H1 (cell line): ENCODE results near the gene OSR1. TPM values are rescaled to one million over a fixed set of nuclear protein-coding genes. Genes with fewer than 3 reads are reported as not detected.

Source experiments
- CTCF ChIA-PET: fragments of 300-600 bp; sonication (Branson Sonifier 250); formaldehyde crosslinking; loops from one replicate; lab custom pipeline; 2021; ENCODE audit not compliant: partially characterized antibody; lab: Charles Lee
- POLR2A ChIA-PET: fragments of 300-600 bp; sonication (Branson Sonifier 250); formaldehyde crosslinking; loops from one replicate; lab custom pipeline; 2021; ENCODE audit warnings: inconsistent platforms; ENCODE audit not compliant: partially characterized antibody; lab: Charles Lee
- DNase-seq, 2 experiments: peaks; one replicate each; pipeline versions ENCODE4 v3.0.0 to v3.0.0-alpha.2; 2010 to 2022; ENCODE audit warnings: low spot score in 2 of 2, low read depth in 1 of 2, mixed read lengths in 1 of 2
- FAIRE-seq: peaks from 2 replicates; lab custom pipeline; 2011; peaks lifted over from hg19 to GRCh38; lab: Jason Lieb, UNC
- H2AFZ ChIP-seq: 2 replicates; pipeline ENCODE4 v1.8.1; 2012; ENCODE audit warnings: low read length, inconsistent platforms
- H2AK5ac ChIP-seq: 2 replicates; pipeline ENCODE4 v1.6.1; 2013; ENCODE audit warnings: low read depth, low read length
- H2BK120ac ChIP-seq: replicated peaks from 2 replicates; pipeline ENCODE3; 2013; ENCODE audit warnings: low read depth, low read length, inconsistent platforms
- H2BK12ac ChIP-seq: 2 replicates; pipeline ENCODE4 v1.6.1; 2013; ENCODE audit warnings: low read depth, low read length
- H2BK15ac ChIP-seq: 2 replicates; pipeline ENCODE4 v1.6.1; 2013; ENCODE audit warnings: low read length
- H2BK20ac ChIP-seq: 2 replicates; pipeline ENCODE4 v1.6.1; 2013; ENCODE audit warnings: low read length
- H2BK5ac ChIP-seq: 2 replicates; pipeline ENCODE4 v1.6.1; 2013; ENCODE audit warnings: low read depth, low read length
- H3K14ac ChIP-seq: 2 replicates; pipeline ENCODE4 v1.6.1; 2013; ENCODE audit warnings: inconsistent platforms; ENCODE audit not compliant: insufficient read length
- H3K18ac ChIP-seq: 2 replicates; pipeline ENCODE4 v1.6.1; 2013; ENCODE audit warnings: low read length; ENCODE audit errors: extremely low read depth
- H3K23ac ChIP-seq: 2 replicates; pipeline ENCODE4 v1.6.1; 2013; ENCODE audit warnings: inconsistent platforms; ENCODE audit not compliant: insufficient read length
- H3K23me2 ChIP-seq: 2 replicates; pipeline ENCODE4 v1.6.1; 2013; ENCODE audit warnings: low read depth, low read length
- H3K27ac ChIP-seq: 2 replicates; pipeline ENCODE4 v1.6.1; 2011; ENCODE audit warnings: low read depth, low read length, inconsistent platforms
- H3K27me3 ChIP-seq, 4 experiments: replicated peaks in 1 of 4; 1 replicate in 1 of 4; 2 replicates in 3 of 4; pipeline versions ENCODE4 v1.6.1 to v1.8.1; 2011 to 2013; ENCODE audit warnings: low read length in 3 of 4, mild to moderate bottlenecking in 3 of 4, inconsistent platforms in 2 of 4, mixed read lengths in 2 of 4, moderate library complexity in 1 of 4; ENCODE audit not compliant: control insufficient read depth in 3 of 4, insufficient read depth in 3 of 4; ENCODE audit errors: extremely low read depth in 1 of 4
- H3K36me3 ChIP-seq, 4 experiments: 2 replicates each; pipeline versions ENCODE4 v1.6.1 to v1.8.1; 2011 to 2013; ENCODE audit warnings: mild to moderate bottlenecking in 4 of 4, low read length in 3 of 4, moderate library complexity in 2 of 4, control low read depth in 1 of 4, inconsistent platforms in 1 of 4; ENCODE audit not compliant: insufficient read depth in 4 of 4, control insufficient read depth in 2 of 4
- H3K4ac ChIP-seq: replicated peaks from 2 replicates; pipeline ENCODE3; 2013; ENCODE audit warnings: low read length, low read depth, mixed read lengths, inconsistent platforms; ENCODE audit not compliant: insufficient read length
- H3K4me1 ChIP-seq, 4 experiments: replicated peaks in 1 of 4; 1 replicate in 1 of 4; 2 replicates in 3 of 4; pipeline versions ENCODE4 v1.6.1 to v1.8.1; 2011 to 2013; ENCODE audit warnings: low read length in 3 of 4, inconsistent platforms in 2 of 4, mixed read lengths in 1 of 4; ENCODE audit not compliant: insufficient read depth in 4 of 4, control insufficient read depth in 3 of 4
- H3K4me2 ChIP-seq, 2 experiments: 2 replicates each; pipeline versions ENCODE4 v1.6.1 to v1.8.1; 2011 to 2013; ENCODE audit warnings: low read depth in 2 of 2, low read length in 2 of 2, control low read depth in 1 of 2, inconsistent platforms in 1 of 2, mild to moderate bottlenecking in 1 of 2; ENCODE audit not compliant: insufficient read depth in 1 of 2
- H3K4me3 ChIP-seq, 4 experiments: fragments of 200-600, 300-600 bp in 1 of 4; sonication (generic), shearing (Covaris generic), sonication (Bioruptor Twin) in 1 of 4; 2 replicates each; pipeline versions ENCODE4 v1.5.1 to v1.8.1; 2011 to 2016; ENCODE audit warnings: low read length in 4 of 4, low read depth in 3 of 4, control low read depth in 2 of 4, inconsistent platforms in 2 of 4, mild to moderate bottlenecking in 2 of 4, mixed read lengths in 1 of 4, moderate library complexity in 1 of 4; ENCODE audit not compliant: insufficient read depth in 2 of 4; ENCODE audit errors: extremely low read depth in 1 of 4
- H3K56ac ChIP-seq: replicated peaks from 2 replicates; pipeline ENCODE3; 2013; ENCODE audit warnings: low read depth, mild to moderate bottlenecking, mixed read lengths, low read length, inconsistent platforms; ENCODE audit not compliant: insufficient read length
- H3K79me1 ChIP-seq: 2 replicates; pipeline ENCODE4 v1.6.1; 2013; ENCODE audit warnings: low read depth, low read length, control low read depth
- H3K79me2 ChIP-seq, 2 experiments: 2 replicates each; pipeline versions ENCODE4 v1.6.1 to v1.8.1; 2012 to 2013; ENCODE audit warnings: low read length in 2 of 2, mild to moderate bottlenecking in 2 of 2, inconsistent platforms in 1 of 2; ENCODE audit not compliant: insufficient read depth in 2 of 2, control insufficient read depth in 1 of 2
- H3K9ac ChIP-seq, 4 experiments: replicated peaks in 1 of 4; 1 replicate in 1 of 4; 2 replicates in 3 of 4; pipeline versions ENCODE4 v1.6.1 to v1.8.1; 2011 to 2013; ENCODE audit warnings: low read depth in 3 of 4, low read length in 3 of 4, control low read depth in 2 of 4, mild to moderate bottlenecking in 2 of 4, moderate library complexity in 2 of 4, inconsistent platforms in 1 of 4; ENCODE audit errors: extremely low read depth in 1 of 4
- H3K9me3 ChIP-seq, 2 experiments: 2 replicates each; pipeline versions ENCODE4 v1.6.1 to v1.8.1; 2012 to 2013; ENCODE audit warnings: mild to moderate bottlenecking in 2 of 2, moderate library complexity in 2 of 2, control low read depth in 1 of 2, inconsistent platforms in 1 of 2, low read depth in 1 of 2, low read length in 1 of 2, mixed read lengths in 1 of 2; ENCODE audit not compliant: insufficient read depth in 2 of 2
- H4K20me1 ChIP-seq, 2 experiments: replicated peaks in 1 of 2; 2 replicates each; pipeline versions ENCODE3 to v1.8.1; 2011 to 2013; ENCODE audit warnings: inconsistent platforms in 2 of 2, low read length in 2 of 2, mild to moderate bottlenecking in 1 of 2; ENCODE audit not compliant: insufficient read depth in 2 of 2, control insufficient read depth in 1 of 2
- H4K5ac ChIP-seq: 2 replicates; pipeline ENCODE4 v1.6.1; 2013; ENCODE audit warnings: low read length, low read depth, mixed read lengths, inconsistent platforms; ENCODE audit not compliant: insufficient read length
- H4K8ac ChIP-seq: 2 replicates; pipeline ENCODE4 v1.8.0; 2013; ENCODE audit warnings: mild to moderate bottlenecking, moderate library complexity, low read length, inconsistent platforms; ENCODE audit not compliant: insufficient read depth; ENCODE audit errors: extremely low read depth
- H4K91ac ChIP-seq: replicated peaks from 2 replicates; pipeline ENCODE3; 2013; ENCODE audit warnings: low read length, mixed read lengths, inconsistent platforms; ENCODE audit not compliant: insufficient read length
- BRCA1 ChIP-seq: IDR thresholded peaks from 2 replicates; pipeline ENCODE4 v1.6.1; 2012; ENCODE audit warnings: low read depth, low read length, improper control_type of control experiment
- EZH2 ChIP-seq: fragments of 200-600 bp; sonication (generic); IDR thresholded peaks from 2 replicates; pipeline ENCODE4 v1.7.1; 2012; ENCODE audit warnings: low read depth, mild to moderate bottlenecking, moderate library complexity, low read length, inconsistent platforms; ENCODE audit not compliant: severe bottlenecking
- JUN ChIP-seq: IDR thresholded peaks from 2 replicates; pipeline ENCODE4 v1.6.1; 2011; ENCODE audit warnings: low read depth, mild to moderate bottlenecking, improper control_type of control experiment, low read length
- NRF1 ChIP-seq: IDR thresholded peaks from 2 replicates; pipeline ENCODE4 v1.6.1; 2011; ENCODE audit warnings: mild to moderate bottlenecking, low read depth, low read length, improper control_type of control experiment
- RFX5 ChIP-seq: IDR thresholded peaks from 2 replicates; pipeline ENCODE4 v1.6.1; 2011; ENCODE audit warnings: low read depth, low read length, improper control_type of control experiment, borderline replicate concordance
- SIRT6 ChIP-seq: IDR thresholded peaks from one replicate; pipeline ENCODE4 v1.7.1; 2012; ENCODE audit warnings: low read length, inconsistent platforms
- ZNF274 ChIP-seq: IDR thresholded peaks from 2 replicates; pipeline ENCODE4 v1.7.0; 2012; ENCODE audit warnings: low read length, borderline replicate concordance; ENCODE audit errors: extremely low read depth
- WGBS, 2 experiments: shearing (Covaris generic) in 1 of 2; methylation state at CpG; one replicate each; pipeline versions ENCODE4 v1.1.6 to v1.1.7; 2013 to 2015; ENCODE audit warnings: low lambda C conversion rate in 2 of 2, mixed read lengths in 2 of 2, inconsistent platforms in 1 of 2, low coverage in 1 of 2, missing lambda C conversion rate in 1 of 2; ENCODE audit not compliant: insufficient replicate concordance in 2 of 2, insufficient coverage in 1 of 2, insufficient read length in 1 of 2; ENCODE audit errors: extremely low coverage in 1 of 2, missing lambda C conversion rate in 1 of 2; 5-methylcytosine and 5-hydroxymethylcytosine counted together
- polyA plus RNA-seq, 7 experiments: library from polyadenylated mRNA; depleted of rRNA in 3 of 7; stranded (reverse) in 5 of 7; unstranded in 2 of 7; fragments of >200 nt in 5 of 7; fragments of 200-250 nt in 2 of 7; gene quantifications; 1 replicate in 5 of 7; 2 replicates in 1 of 7; 4 replicates in 1 of 7; pipeline versions ENCODE4 v1.2.1 to v1.2.3, GENCODE V29; 2011 to 2013; ENCODE audit warnings: missing spikeins in 2 of 7, mixed read lengths in 2 of 7
- total RNA-seq: library from RNA; stranded (reverse); fragmentation: NEBNext Ultra II Directional; extraction: Animal tissue kit (Norgen Biotek cat#: 25700); gene quantifications from 2 replicates; pipeline ENCODE4 v1.2.1, GENCODE V29; 2021
- TF ChIP-seq, protein P1 (sequence below): IDR thresholded peaks from 2 replicates; pipeline ENCODE4 v1.6.1; 2011; ENCODE audit warnings: low read depth, mild to moderate bottlenecking, low read length; ENCODE audit not compliant: insufficient read depth

OSR1 gene
- total and polyA plus RNA-seq, 2 of the 8 experiments (the other 6 are each of a cell fraction or from before 2014, with no cell fraction given) = 0.05 to 0.22 TPM

DNA sequence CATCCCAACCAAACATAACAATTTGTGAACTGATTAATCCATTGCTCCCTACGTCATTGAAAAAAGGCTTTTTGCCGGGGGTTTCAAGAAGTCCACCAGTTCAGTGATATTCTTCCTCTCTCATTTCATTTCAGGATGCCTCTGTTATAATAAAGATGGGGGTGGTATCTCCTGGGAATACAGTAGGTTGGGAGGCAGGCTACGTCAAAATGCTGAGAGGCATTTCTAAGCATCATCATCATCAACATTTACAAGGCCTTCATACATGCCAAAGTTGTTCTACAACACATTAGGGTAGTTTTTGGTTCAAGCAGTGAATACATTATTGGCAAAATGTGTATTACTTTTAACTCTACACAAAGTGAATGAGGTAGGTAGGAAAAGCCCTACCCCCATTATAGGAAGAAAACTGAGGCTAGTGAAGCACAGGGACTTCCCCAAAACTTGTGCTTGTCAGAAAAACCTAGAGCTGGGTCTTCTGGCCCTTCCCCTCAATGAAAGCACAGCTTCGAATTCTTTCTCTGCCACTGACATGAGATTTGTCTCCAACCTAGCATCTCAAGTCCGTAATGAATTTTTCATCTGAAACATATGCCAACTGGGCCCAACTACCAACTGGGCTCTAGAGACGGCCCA, 11.3 kb downstream of the OSR1 start:
- POLR2A ChIA-PET = no interaction called here
- CTCF ChIA-PET = interaction anchor here (1.1 to 7.5 kb wide), 8 partner anchors 8 to 911 kb away, joined by 3 to 104 read pairs (median 4); partner anchors contain the start of gene OSR1
- no peaks in the 10 kb centered on the region for H3K79me2 ChIP-seq
- H3K23me2 ChIP-seq = no peaks in the 10 kb centered on the region; the same call in 1 of the 2 replicates
- FAIRE-seq (no peak), DNase-seq (no peak)
- no peak overlapping the region for H3K18ac ChIP-seq
- H3K4me3 ChIP-seq = peak overlapping the region; percentile 79 to 92 (median 84)
- no peak overlapping the region for H3K23ac ChIP-seq
- peak overlapping the region in 3 of 4 experiments; percentile 65 to 76 (median 66); a peak in 5 of 7 replicates for H3K9ac ChIP-seq
- H3K14ac ChIP-seq = no peak overlapping the region
- no peak overlapping the region for H2BK120ac ChIP-seq
- no peaks in the 10 kb centered on the region for H3K9me3 ChIP-seq
- H2BK12ac ChIP-seq = no peak overlapping the region
- H3K79me1 ChIP-seq = no peaks in the 10 kb centered on the region
- no peak overlapping the region for H3K56ac ChIP-seq
- no peak overlapping the region for H2BK15ac ChIP-seq
- H4K91ac ChIP-seq = no peak overlapping the region
- H2BK5ac ChIP-seq = no peak overlapping the region
- 63% methylated on average over 6 of the region's 6 CpGs; no CpG with 5 or more reads in 1 of the 2 experiments for WGBS, 2 experiments
- H3K4me1 ChIP-seq = peaks cover 0 to 11% (median 2%) of the 10 kb centered on the region in 4 experiments; a peak in 5 of 7 replicates
- H2BK20ac ChIP-seq = no peak overlapping the region
- H4K5ac ChIP-seq = no peak overlapping the region
- no peak overlapping the region for H2AK5ac ChIP-seq
- H4K8ac ChIP-seq = peak overlapping the region; percentile 95; the same call in 1 of the 2 replicates
- H3K4me2 ChIP-seq = peak overlapping the region; percentile 69 to 78
- peaks cover 32 to 39% (median 38%) of the 10 kb centered on the region in 4 experiments for H3K27me3 ChIP-seq
- H3K27ac ChIP-seq = no peak overlapping the region
- H3K4ac ChIP-seq = no peak overlapping the region
- H2AFZ ChIP-seq = peak overlapping the region; percentile 84; the same call in 1 of the 2 replicates
- H4K20me1 ChIP-seq = peaks cover 3 to 9% of the 10 kb centered on the region in 2 experiments
- no peaks in the 10 kb centered on the region for H3K36me3 ChIP-seq
- TF ChIP-seq, protein P1, sequence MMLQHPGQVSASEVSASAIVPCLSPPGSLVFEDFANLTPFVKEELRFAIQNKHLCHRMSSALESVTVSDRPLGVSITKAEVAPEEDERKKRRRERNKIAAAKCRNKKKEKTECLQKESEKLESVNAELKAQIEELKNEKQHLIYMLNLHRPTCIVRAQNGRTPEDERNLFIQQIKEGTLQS = no peak
- TF ChIP-seq JUN (no peak), RFX5 (no peak), EZH2 (no peak), NRF1 (no peak), SIRT6 (no peak), ZNF274 (no peak), BRCA1 (no peak)
